ENCODE data around the gene TECTB. TPM values are rescaled to one million over a fixed set of nuclear protein-coding genes. Genes with fewer than 3 reads are reported as not detected.
"Not testable (repeated sequence)": the region's sequence is repeated elsewhere in the genome, so short reads cannot be mapped to it uniquely, and the experiment has no call there.

TECTB gene
- total RNA-seq = not detected

- CTCF ChIA-PET = no interaction called here
- POLR2A ChIA-PET = no interaction called here
Measured at GRCh38 chr10:112283100-112283499, at the start of gene TECTB. TECTB (plus strand) TSS chr10:112283400; CDS start chr10:112283735, 335 bp downstream.

- POLR2A ChIA-PET = no interaction called here
Measured at GRCh38 chr10:112235141-112235540, 48.1 kb upstream of the TECTB start.

GRCh38 chr10:112235920-112236319 is 47.3 kb upstream of the TECTB start:
- ChIA-PET POLR2A (no interaction called here), CTCF (interaction anchor here (0.9 kb wide), 1 partner anchor 94 kb away, joined by 3 read pairs; no protein-coding TSS in a partner anchor)

More at GRCh38 chr10:112235141-112235540, 48.1 kb upstream of the TECTB start:
- CTCF ChIA-PET = interaction anchor here (0.9 kb wide), 1 partner anchor 95 kb away, joined by 3 read pairs; no protein-coding TSS in a partner anchor

GRCh38 chr10:112236486-112236885 is 46.7 kb upstream of the TECTB start:
- CTCF ChIA-PET = no interaction called here
- POLR2A ChIA-PET = no interaction called here

- POLR2A ChIA-PET = no interaction called here
- CTCF ChIA-PET = no interaction called here
Measured at GRCh38 chr10:112239347-112239746, 43.9 kb upstream of the TECTB start.

- ChIA-PET POLR2A (no interaction called here), CTCF (no interaction called here)
Measured at GRCh38 chr10:112240441-112240840, 42.8 kb upstream of the TECTB start.

- CTCF ChIA-PET = no interaction called here
- POLR2A ChIA-PET = no interaction called here
Measured at GRCh38 chr10:112241651-112242341, 41.4 kb upstream of the TECTB start.

GRCh38 chr10:112242769-112243168 is 40.4 kb upstream of the TECTB start:
- POLR2A ChIA-PET = no interaction called here
- CTCF ChIA-PET = no interaction called here

GRCh38 chr10:112243713-112244112 is 39.5 kb upstream of the TECTB start:
- CTCF ChIA-PET = no interaction called here

GRCh38 chr10:112244197-112244596 is 39.0 kb upstream of the TECTB start:
- ChIA-PET POLR2A (no interaction called here), CTCF (no interaction called here)

More at GRCh38 chr10:112243713-112244112, 39.5 kb upstream of the TECTB start:
- POLR2A ChIA-PET = no interaction called here

GRCh38 chr10:112247791-112248190 is 35.4 kb upstream of the TECTB start:
- ChIA-PET POLR2A (no interaction called here), CTCF (no interaction called here)

- CTCF ChIA-PET = no interaction called here
- POLR2A ChIA-PET = no interaction called here
Measured at GRCh38 chr10:112248584-112249295, 34.5 kb upstream of the TECTB start.

GRCh38 chr10:112249722-112250121 is 33.5 kb upstream of the TECTB start:
- CTCF ChIA-PET = no interaction called here

GRCh38 chr10:112250555-112250954 is 32.6 kb upstream of the TECTB start:
- ChIA-PET CTCF (no interaction called here), POLR2A (no interaction called here)

More at GRCh38 chr10:112249722-112250121, 33.5 kb upstream of the TECTB start:
- POLR2A ChIA-PET = no interaction called here

- CTCF ChIA-PET, POLR2A ChIA-PET: not testable (repeated sequence)
Measured at GRCh38 chr10:112251238-112251637, 32.0 kb upstream of the TECTB start.

GRCh38 chr10:112258407-112258806 is 24.8 kb upstream of the TECTB start:
- CTCF ChIA-PET = no interaction called here
- POLR2A ChIA-PET = no interaction called here

GRCh38 chr10:112259688-112260087 is 23.5 kb upstream of the TECTB start:
- ChIA-PET CTCF (no interaction called here), POLR2A (no interaction called here)

- ChIA-PET CTCF (no interaction called here), POLR2A (no interaction called here)
Measured at GRCh38 chr10:112260831-112261230, 22.4 kb upstream of the TECTB start.

GRCh38 chr10:112261281-112261822 is 21.8 kb upstream of the TECTB start:
- POLR2A ChIA-PET = no interaction called here

GRCh38 chr10:112262546-112262945 is 20.7 kb upstream of the TECTB start:
- ChIA-PET CTCF (no interaction called here), POLR2A (no interaction called here)

More at GRCh38 chr10:112261281-112261822, 21.8 kb upstream of the TECTB start:
- CTCF ChIA-PET = no interaction called here

- ChIA-PET CTCF (interaction anchor here (0.9 kb wide), 1 partner anchor 43 kb away, joined by 3 read pairs; no protein-coding TSS in a partner anchor), POLR2A (no interaction called here)
Measured at GRCh38 chr10:112265745-112266144, 17.5 kb upstream of the TECTB start.
